Ammon's horn (tissue), 1 donor: ENCODE results near the gene CFAP54.
A peak's percentile ranks its signal among the peaks of the same experiment; 100 is the strongest.
"Not testable (repeated sequence)": the region's sequence is repeated elsewhere in the genome, so short reads cannot be mapped to it uniquely, and the experiment has no call there.

ENCODE experiments used
- DNase-seq: peaks from one replicate; pipeline ENCODE4 v3.0.0-alpha.2; 2016; ENCODE audit warnings: low spot score

Gene CFAP54

DNA sequence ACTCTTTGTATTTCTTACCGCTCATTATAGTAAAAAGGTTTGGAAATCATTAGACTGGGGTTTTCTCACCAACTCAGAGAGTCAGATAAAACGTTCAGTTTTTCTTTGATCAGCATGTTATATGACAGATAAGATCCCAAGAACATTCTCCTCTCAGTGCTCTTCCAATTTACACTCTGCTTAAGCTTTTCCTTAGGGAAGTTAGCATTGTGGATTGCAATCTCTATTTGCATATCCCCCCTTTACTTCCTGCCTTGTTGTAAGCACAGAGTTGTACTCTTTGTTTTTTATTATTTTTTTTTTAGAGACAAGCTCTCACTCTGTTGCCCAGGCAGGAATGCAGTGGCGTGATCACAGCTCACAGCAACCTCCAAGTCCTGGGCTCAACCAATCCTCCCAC is 11.4 kb upstream of the CFAP54 start:
- no peak for DNase-seq

- DNase-seq = no peak
Measured at GRCh38 chr12:96482086-96482485, 7.3 kb upstream of the CFAP54 start.

GRCh38 chr12:96483116-96483515 is 6.3 kb upstream of the CFAP54 start:
- no peak for DNase-seq

DNA sequence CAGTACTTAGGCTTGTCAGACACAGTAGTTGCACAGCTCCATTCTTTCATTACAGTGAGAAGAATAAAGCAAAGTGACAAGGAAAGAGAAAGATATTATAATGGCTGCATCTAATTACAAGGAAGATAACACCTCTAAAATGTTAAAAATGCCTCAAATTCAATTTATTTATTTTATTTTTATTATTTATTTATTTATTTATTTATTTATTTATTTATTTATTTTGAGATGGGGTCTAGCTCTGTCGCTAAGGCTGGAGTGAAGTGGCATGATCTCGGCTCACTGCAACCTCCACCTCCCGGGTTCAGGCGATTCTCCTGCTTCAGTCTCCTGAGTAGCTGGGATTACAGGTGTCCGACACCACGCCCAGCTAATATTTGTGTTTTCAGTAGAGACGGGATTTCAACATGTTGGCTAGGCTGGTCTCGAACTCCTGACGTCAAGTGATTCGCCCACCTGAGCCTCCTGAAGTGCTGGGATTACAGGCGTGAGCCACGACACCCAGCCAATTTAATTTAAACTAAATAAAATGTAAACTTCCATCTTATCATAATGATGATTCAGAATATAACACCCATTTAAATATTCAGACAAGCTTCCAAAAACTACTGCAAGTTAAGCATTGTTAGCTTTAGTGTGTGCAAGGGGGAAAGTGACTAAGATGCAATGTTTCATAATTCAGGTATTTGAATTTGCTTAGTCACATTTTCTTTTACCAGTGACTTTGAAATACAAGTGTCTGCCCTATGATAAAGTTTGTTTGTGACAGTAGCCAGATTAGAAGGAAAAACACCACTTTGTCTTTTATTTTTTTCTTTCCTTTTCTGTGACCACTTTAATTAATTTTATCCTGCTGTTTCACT is 2.4 kb upstream of the CFAP54 start:
- no peak for DNase-seq

DNA sequence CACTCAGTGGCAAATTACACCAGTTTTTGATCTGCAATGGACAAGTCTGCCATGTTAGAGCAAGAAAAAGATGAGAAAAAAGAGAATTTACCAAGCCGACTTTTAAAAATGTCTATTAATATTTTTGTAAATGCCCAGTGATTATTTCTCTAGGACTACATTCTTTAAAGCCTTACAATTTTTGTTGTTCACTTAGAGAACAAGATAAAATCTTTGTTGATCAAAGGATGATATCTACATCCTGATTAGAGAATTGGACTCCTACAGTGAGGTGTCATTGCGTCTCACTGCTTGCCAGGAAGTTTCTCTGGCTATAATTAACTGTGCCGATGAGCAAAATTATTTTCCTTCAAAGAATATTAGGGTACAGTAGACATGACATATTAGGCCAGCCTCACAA is 1.7 kb upstream of the CFAP54 start:
- no peak for DNase-seq

- DNase-seq = no peak
Measured at GRCh38 chr12:96493106-96493505, 3.7 kb downstream of the CFAP54 start.

DNA sequence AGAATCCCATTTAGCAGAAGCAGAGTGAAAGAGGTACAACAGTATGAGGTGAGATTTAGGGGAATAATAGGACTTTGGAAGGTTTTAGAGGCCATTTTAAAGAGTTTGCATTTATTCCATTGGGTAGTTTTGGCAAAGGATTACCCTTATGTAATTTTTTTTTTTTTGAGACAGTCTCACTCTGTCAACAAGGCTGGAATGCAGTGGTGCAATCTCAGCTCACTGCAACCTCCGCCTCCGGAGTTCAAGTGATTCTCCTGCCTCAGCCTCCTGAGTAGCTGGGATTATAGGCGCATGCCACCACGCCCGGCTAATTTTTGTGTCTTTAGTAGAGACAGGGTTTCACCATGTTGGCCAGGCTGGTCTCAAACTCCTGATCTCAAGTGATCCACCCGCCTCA is 4.8 kb downstream of the CFAP54 start:
- DNase-seq = not testable (repeated sequence)

GRCh38 chr12:96495155-96495554 is 5.8 kb downstream of the CFAP54 start:
- no peak for DNase-seq

GRCh38 chr12:96495841-96496545 is 6.6 kb downstream of the CFAP54 start:
- no peak for DNase-seq

DNA sequence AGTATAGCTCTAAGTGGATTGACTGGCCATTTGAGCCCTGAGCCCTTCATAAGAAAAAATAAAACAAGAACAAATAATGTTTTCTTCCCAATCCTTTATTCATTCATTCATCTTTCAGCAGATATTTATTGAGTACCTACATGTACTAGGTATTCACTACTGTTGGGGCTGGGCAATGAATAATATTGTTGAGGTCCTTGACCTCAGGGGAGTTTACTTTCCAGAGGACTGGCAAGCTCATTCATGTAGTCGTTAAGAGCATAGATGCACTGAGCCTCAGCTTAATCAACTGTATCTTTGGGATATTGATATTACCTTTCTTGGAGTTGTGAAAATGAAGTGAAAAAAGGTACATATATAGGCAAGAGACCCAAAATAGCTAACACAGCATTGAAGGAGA is 7.6 kb downstream of the CFAP54 start:
- DNase-seq = no peak

GRCh38 chr12:96497855-96498254 is 8.5 kb downstream of the CFAP54 start:
- DNase-seq = no peak

DNA sequence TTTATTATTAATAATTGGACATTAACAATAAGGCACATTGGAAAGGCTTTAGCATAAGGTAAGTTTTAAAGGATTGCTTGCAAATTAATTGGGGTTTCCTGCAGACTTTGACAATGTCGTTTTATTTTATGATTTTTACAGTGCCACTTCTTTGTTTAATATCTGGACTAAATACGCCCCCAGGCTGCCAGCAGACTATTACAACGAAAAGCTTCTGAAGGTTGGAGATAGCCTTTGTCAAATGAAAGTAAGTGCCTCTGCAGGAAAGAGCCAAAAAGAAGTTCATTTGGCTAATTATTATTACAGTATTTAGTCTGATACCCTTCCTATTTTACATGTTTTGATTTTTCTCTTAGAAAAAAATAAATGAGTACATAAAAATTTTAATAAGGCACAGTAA is 11.3 kb downstream of the CFAP54 start:
- DNase-seq = peak; percentile 16

- no peak for DNase-seq
Measured at GRCh38 chr12:96501133-96501761, 11.9 kb downstream of the CFAP54 start.

GRCh38 chr12:96501908-96502307 is 12.5 kb downstream of the CFAP54 start:
- DNase-seq = no peak

DNA sequence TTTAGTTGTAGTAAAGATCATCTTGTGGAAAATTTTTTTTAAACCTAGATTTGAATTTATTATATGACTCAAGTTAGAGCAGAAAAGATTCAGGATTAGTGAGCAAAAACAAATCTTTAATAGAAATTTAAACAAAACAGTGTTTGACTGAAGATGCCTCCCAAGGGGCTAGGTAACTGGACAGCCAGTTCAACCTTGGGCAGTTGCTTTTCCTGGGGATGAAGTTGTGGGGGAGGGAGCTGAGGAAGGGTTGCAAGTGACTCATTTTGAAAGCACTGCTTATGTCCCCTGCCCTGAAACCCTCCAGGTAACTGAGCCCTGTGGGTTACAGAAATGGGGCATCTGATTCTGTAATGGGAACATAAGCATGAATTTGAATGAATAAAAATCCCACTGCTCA is 13.1 kb downstream of the CFAP54 start:
- DNase-seq = no peak

DNA sequence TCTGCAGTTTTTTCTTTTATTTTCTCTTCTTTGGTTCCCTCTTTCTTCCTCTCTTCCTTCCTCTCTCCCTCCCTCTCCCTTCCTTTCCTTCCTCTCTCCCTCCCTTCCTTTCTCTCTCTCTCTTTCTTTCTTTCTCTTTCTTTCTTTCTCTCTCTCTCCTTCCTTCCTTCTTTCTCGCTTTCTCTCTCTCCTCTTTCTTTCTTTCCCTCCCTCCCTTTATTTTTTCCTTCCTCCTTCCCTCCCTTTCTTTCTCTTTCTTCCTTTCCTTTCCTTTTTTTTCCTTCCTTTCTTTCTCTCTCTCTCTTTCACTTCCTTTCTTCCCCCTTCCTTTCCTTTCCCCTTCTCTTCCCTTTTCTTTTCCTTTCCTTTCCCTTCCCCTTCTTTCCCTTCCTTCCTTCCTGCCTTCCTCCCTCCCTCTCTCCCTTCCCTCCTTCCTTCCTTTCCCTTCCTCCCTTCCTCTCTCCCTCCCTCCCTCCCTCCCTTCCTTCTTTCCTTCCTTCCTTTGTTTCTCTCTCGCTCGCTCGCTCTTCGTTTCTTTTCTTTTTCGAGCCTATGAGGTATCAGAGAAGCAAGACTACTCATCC is 13.7 kb downstream of the CFAP54 start:
- DNase-seq = no peak

DNA sequence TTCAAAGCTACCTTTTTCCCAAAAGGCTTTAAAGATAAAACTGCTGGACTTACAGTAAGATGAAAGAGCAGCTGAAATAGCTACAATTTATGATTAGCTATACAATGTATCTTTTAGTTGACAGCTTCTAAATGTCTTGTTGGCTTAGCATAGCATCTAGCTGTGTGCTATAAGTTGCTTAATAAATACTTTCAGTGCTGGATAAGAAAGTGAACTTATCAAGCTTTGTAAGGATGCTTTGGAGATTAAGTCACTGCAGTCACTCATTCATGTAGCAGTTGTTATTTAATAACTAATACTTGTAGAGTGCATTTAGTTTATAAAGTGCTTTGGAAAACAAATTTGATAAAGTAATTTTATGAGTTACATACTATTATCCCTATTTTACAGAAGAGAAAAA is 14.6 kb downstream of the CFAP54 start:
- no peak for DNase-seq

DNA sequence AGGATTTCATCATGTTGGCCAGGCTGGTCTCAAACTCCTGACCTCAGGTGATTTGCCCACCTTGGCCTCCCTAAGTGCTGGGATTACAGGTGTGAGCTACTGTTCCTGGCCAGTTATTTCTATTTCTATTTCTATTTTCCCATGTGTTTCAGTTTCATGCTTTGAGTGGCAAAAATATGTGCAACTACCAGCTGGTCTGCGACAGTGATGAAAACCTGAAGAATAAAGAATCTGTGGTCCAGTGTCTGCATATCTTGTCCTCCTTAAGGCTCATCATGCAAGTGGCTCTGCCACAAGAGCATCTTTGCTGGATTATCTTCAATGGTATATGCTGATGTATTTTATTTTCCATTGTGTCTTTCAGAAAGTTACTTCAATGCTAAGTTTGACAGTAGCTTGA is 17.4 kb downstream of the CFAP54 start:
- DNase-seq = no peak

DNA sequence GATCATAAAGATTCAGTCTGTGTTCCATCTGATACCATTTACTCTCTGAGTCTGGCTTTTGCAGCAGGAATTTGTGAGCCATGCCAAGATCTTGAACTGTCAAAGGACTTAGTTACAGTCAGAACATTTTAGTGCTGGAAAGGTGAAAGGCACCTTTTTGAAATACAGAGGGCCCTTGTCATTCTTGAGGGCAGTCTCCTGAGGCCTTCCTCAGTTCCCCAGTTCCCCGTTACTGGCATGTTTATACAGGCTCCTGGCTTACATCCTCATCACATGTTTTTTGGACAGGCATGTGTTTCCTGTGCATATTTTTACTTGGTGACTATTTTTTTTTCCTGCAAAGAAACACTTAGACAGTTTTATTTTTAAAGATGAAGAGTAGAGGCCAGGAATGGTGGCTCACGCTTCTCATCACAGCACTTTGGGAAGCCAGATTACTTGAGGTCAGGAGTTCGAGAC is 21.0 kb downstream of the CFAP54 start:
- no peak for DNase-seq

GRCh38 chr12:96513166-96513565 is 23.8 kb downstream of the CFAP54 start:
- DNase-seq = no peak

DNA sequence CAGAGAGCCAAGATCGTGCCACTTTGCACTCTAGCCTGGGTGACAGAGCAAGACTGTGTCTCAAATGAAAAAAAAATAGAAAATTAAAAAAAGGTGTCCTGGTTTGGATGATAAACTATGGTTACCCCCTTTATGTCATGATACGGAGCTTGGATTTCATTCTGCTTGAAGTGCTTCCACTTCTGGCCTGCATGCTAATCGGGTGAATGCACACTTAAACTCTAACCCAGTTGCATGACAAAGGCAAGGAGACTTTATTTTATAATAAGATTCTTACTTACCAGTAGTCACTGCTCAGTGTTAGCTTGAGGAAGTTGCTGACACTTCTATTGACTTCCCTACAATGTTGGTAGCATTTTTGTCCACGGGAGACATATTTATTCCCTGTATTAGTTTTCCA is 24.3 kb downstream of the CFAP54 start:
- DNase-seq = no peak

DNA sequence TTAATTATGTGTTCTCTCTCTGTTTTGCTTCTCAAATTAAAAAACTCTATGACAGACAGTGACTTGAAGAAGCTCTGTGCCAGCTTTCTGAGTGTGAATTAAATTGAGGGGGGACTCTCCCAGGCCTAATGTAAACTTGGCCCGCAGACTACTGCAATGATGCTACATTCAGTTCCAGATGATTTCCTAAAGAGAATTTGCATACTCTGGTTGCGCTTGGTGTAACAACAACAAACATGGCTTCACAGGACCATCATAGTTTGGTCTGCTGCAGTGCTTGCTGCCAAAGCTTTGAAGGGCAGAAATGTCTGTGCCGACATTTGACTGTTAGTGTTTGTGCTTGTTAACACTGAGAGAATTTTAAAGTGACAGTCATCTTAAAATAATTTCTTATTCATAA is 25.0 kb downstream of the CFAP54 start:
- DNase-seq = no peak
